SK-N-SH (cell line): Measurements from ENCODE around the gene ARL6IP5.

Experiments used
- CHD2 ChIP-seq: fragments of 150-350 bp; IDR thresholded peaks from 2 replicates; pipeline ENCODE4 v1.6.1; 2018; ENCODE audit warnings: low read length; ENCODE audit not compliant: partially characterized antibody
- EP300 ChIP-seq, 2 experiments: IDR thresholded peaks; 2 replicates each; pipeline versions ENCODE4 v1.4.0 to v1.6.1; 2012; ENCODE audit warnings: borderline replicate concordance in 1 of 2, low read depth in 1 of 2, low read length in 1 of 2
- EZH2phosphoT487 ChIP-seq: fragments of 200-600 bp; sonication (generic); IDR thresholded peaks from 2 replicates; pipeline ENCODE4 v1.6.1; 2017; ENCODE audit warnings: low read depth, mixed run types, mild to moderate bottlenecking, antibody characterized with exemption, moderate library complexity, borderline replicate concordance
- GABPA ChIP-seq: IDR thresholded peaks from 2 replicates; pipeline ENCODE4 v1.4.0; 2012; ENCODE audit warnings: low read depth, mild to moderate bottlenecking
- MAX ChIP-seq: IDR thresholded peaks from 2 replicates; pipeline ENCODE4 v1.4.0; 2012; ENCODE audit warnings: low read depth
- MXI1 ChIP-seq: IDR thresholded peaks from 2 replicates; pipeline ENCODE4 v1.6.1; 2012; ENCODE audit warnings: mild to moderate bottlenecking, low read depth, low read length, improper control_type of control experiment
- POLR2AphosphoS5 ChIP-seq: IDR thresholded peaks from 2 replicates; pipeline ENCODE4 v1.6.1; 2012; ENCODE audit warnings: low read depth, low read length
- RXRA ChIP-seq: IDR thresholded peaks from 2 replicates; pipeline ENCODE4 v1.4.0; 2012; ENCODE audit warnings: low read depth, mild to moderate bottlenecking, borderline replicate concordance
- TF ChIP-seq, protein P1 (sequence below): fragments of 200-600 bp; sonication (generic); IDR thresholded peaks from 2 replicates; pipeline ENCODE4 v1.6.1; 2017; ENCODE audit warnings: antibody characterized with exemption, mild to moderate bottlenecking, moderate library complexity
- TF ChIP-seq, protein P2 (sequence below): fragments of 150-350 bp; IDR thresholded peaks from 2 replicates; pipeline ENCODE4 v1.6.1; 2017; ENCODE audit warnings: antibody characterized with exemption, low read length, low read depth, borderline replicate concordance
- TF ChIP-seq, protein P3 (sequence below): IDR thresholded peaks from 2 replicates; pipeline ENCODE4 v1.4.0; 2012; ENCODE audit warnings: low read depth, borderline replicate concordance

GRCh38 chr3:69085168-69085832 lies 563 bp downstream of the ARL6IP5 start:
- TF ChIP-seq, protein P1, sequence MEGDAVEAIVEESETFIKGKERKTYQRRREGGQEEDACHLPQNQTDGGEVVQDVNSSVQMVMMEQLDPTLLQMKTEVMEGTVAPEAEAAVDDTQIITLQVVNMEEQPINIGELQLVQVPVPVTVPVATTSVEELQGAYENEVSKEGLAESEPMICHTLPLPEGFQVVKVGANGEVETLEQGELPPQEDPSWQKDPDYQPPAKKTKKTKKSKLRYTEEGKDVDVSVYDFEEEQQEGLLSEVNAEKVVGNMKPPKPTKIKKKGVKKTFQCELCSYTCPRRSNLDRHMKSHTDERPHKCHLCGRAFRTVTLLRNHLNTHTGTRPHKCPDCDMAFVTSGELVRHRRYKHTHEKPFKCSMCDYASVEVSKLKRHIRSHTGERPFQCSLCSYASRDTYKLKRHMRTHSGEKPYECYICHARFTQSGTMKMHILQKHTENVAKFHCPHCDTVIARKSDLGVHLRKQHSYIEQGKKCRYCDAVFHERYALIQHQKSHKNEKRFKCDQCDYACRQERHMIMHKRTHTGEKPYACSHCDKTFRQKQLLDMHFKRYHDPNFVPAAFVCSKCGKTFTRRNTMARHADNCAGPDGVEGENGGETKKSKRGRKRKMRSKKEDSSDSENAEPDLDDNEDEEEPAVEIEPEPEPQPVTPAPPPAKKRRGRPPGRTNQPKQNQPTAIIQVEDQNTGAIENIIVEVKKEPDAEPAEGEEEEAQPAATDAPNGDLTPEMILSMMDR = no peak
- TF ChIP-seq EP300 (IDR thresholded peaks at IDR 0.05; ENCODE audit: borderline replicate concordance in 1 of 2, low read depth in 1 of 2, low read length in 1 of 2) = no peak
- TF ChIP-seq CHD2 = no peak
- TF ChIP-seq, protein P2, sequence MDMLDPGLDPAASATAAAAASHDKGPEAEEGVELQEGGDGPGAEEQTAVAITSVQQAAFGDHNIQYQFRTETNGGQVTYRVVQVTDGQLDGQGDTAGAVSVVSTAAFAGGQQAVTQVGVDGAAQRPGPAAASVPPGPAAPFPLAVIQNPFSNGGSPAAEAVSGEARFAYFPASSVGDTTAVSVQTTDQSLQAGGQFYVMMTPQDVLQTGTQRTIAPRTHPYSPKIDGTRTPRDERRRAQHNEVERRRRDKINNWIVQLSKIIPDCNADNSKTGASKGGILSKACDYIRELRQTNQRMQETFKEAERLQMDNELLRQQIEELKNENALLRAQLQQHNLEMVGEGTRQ = no peak
- TF ChIP-seq EZH2phosphoT487 = no peak
- TF ChIP-seq MAX = no peak; the same call in 1 of the 2 replicates
- TF ChIP-seq, protein P3, sequence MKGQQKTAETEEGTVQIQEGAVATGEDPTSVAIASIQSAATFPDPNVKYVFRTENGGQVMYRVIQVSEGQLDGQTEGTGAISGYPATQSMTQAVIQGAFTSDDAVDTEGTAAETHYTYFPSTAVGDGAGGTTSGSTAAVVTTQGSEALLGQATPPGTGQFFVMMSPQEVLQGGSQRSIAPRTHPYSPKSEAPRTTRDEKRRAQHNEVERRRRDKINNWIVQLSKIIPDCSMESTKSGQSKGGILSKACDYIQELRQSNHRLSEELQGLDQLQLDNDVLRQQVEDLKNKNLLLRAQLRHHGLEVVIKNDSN = no peak
- no peak for TF ChIP-seq MXI1
- TF ChIP-seq GABPA = no peak
- TF ChIP-seq POLR2AphosphoS5 = no peak
- TF ChIP-seq RXRA = no peak
